ENCODE measurements around the gene HIGD1C. TPM values are rescaled to one million over a fixed set of nuclear protein-coding genes. Genes with fewer than 3 reads are reported as not detected.
"Not testable (repeated sequence)": the region's sequence is repeated elsewhere in the genome, so short reads cannot be mapped to it uniquely, and the experiment has no call there.

Gene HIGD1C
- total RNA-seq, 1 donor from 2014 or later = not detected

GRCh38 chr12:51013441-51013840 is 61.1 kb downstream of the HIGD1C start:
- DNase-seq (no peak), ATAC-seq (peak in 1 of 2 donors; percentile 8)
- TF ChIP-seq, protein P1, sequence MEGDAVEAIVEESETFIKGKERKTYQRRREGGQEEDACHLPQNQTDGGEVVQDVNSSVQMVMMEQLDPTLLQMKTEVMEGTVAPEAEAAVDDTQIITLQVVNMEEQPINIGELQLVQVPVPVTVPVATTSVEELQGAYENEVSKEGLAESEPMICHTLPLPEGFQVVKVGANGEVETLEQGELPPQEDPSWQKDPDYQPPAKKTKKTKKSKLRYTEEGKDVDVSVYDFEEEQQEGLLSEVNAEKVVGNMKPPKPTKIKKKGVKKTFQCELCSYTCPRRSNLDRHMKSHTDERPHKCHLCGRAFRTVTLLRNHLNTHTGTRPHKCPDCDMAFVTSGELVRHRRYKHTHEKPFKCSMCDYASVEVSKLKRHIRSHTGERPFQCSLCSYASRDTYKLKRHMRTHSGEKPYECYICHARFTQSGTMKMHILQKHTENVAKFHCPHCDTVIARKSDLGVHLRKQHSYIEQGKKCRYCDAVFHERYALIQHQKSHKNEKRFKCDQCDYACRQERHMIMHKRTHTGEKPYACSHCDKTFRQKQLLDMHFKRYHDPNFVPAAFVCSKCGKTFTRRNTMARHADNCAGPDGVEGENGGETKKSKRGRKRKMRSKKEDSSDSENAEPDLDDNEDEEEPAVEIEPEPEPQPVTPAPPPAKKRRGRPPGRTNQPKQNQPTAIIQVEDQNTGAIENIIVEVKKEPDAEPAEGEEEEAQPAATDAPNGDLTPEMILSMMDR (IDR thresholded peaks at IDR 0.05) = no peak
- Histone ChIP-seq H3K36me3 (no peaks in the 10 kb centered on the region), H3K4me1 (peaks cover 65% of the 10 kb centered on the region), H3K9me3 (no peaks in the 10 kb centered on the region), H3K27me3 (ENCODE audit: low read depth) (no peaks in the 10 kb centered on the region), H3K4me3 (no peak overlapping the region), H3K27ac (no peak overlapping the region)
- intact Hi-C loops (cut with DNase I) = no loop called here

GRCh38 chr12:51014467-51014866 is 62.1 kb downstream of the HIGD1C start:
- intact Hi-C loops (cut with DNase I); DNase-seq; H3K9me3 ChIP-seq; H3K4me3 ChIP-seq; ATAC-seq; H3K36me3 ChIP-seq; H3K27me3 ChIP-seq (ENCODE audit: low read depth); H3K27ac ChIP-seq: not testable (repeated sequence)
- H3K4me1 ChIP-seq = peaks cover 58% of the 10 kb centered on the region

- Histone ChIP-seq H3K27ac (no peak overlapping the region), H3K4me1 (peaks cover 51% of the 10 kb centered on the region)
- ATAC-seq = no peak
Measured at GRCh38 chr12:51017452-51017851, 65.1 kb downstream of the HIGD1C start.

DNA sequence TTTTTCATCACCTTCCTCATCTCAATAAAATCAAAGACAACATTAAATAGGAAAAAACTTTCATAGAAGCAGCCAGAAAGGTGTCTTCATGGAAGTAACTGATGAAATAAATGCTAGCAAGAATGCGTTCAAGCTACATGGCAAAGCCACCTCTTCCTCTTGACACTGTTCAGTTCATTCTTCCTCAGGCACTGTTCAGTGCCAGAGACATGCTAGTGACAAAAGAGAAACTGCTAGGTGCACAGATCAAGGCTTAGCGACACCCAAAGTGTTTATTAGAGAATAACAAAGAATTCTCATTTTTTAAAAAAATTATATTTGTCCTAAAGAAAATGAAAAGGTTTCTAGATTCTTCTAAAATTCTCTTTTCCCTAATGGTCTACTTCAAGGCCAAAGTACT is 66.6 kb downstream of the HIGD1C start:
- ATAC-seq = no peak
- Histone ChIP-seq H3K9me3 (no peaks in the 10 kb centered on the region), H3K27me3 (ENCODE audit: low read depth) (no peaks in the 10 kb centered on the region), H3K4me3 (no peak overlapping the region), H3K36me3 (no peaks in the 10 kb centered on the region), H3K27ac (no peak overlapping the region), H3K4me1 (peaks cover 51% of the 10 kb centered on the region)
- DNase-seq = no peak
- intact Hi-C loops (cut with DNase I) = no loop called here
- TF ChIP-seq, protein P1 (IDR thresholded peaks at IDR 0.05) = no peak

More at GRCh38 chr12:51017452-51017851, 65.1 kb downstream of the HIGD1C start:
- TF ChIP-seq, protein P1 (IDR thresholded peaks at IDR 0.05) = no peak
- H3K36me3 ChIP-seq = no peaks in the 10 kb centered on the region
- no peak for DNase-seq
- H3K27me3 ChIP-seq (ENCODE audit: low read depth) = no peaks in the 10 kb centered on the region
- H3K4me3 ChIP-seq = no peak overlapping the region
- H3K9me3 ChIP-seq = no peaks in the 10 kb centered on the region
- intact Hi-C loops (cut with DNase I) = no loop called here

GRCh38 chr12:51019927-51020326 is 67.6 kb downstream of the HIGD1C start:
- TF ChIP-seq, protein P1 (IDR thresholded peaks at IDR 0.05) = no peak
- H3K36me3 ChIP-seq = no peaks in the 10 kb centered on the region
- no peak for ATAC-seq
- H3K27me3 ChIP-seq (ENCODE audit: low read depth) = no peaks in the 10 kb centered on the region
- no peak for DNase-seq
- no peak overlapping the region for H3K27ac ChIP-seq
- intact Hi-C loops (cut with DNase I) = no loop called here
- peaks cover 52% of the 10 kb centered on the region for H3K4me1 ChIP-seq
- H3K9me3 ChIP-seq = no peaks in the 10 kb centered on the region
- H3K4me3 ChIP-seq = no peak overlapping the region

Other genes starting within 250 kb of the HIGD1C start
- 47.0 TPM for gene ATF1, start 188.4 kb upstream of the HIGD1C start, total RNA-seq
- gene TMPRSS12, start 109.6 kb upstream of the HIGD1C start, total RNA-seq = not detected
- 102 TPM for gene SLC11A2, start 73.8 kb downstream of the HIGD1C start, total RNA-seq
- 69.6 TPM for gene LETMD1, start 95.8 kb downstream of the HIGD1C start, total RNA-seq
- 21.2 TPM for gene CSRNP2, start 131.1 kb downstream of the HIGD1C start, total RNA-seq
- gene TFCP2, start 220.6 kb downstream of the HIGD1C start, total RNA-seq = 30.2 TPM

Measured in lower lobe of right lung (tissue), 2 donors.